ENCODE data around the gene C11orf65.

DNA sequence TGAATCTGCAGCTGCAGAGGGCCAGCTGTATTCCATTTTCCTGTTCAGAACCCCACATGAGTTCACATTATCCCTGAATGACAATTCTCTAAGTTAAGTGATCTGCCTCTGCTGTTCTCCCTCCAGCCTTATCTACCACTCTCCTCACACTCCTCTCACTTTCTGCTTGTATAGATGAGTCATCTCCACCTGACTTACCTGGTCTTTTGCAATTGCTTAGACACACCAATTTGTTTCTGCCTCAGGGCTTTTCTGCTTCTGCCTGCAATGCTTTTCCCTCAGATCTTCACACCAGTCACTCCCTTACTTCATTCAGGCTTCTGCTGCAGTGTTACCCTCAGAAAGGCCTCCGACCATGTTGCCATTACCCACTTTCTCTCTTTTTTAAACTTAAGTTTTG lies 126.4 kb downstream of the C11orf65 start:
- TF ChIP-seq, protein P1, sequence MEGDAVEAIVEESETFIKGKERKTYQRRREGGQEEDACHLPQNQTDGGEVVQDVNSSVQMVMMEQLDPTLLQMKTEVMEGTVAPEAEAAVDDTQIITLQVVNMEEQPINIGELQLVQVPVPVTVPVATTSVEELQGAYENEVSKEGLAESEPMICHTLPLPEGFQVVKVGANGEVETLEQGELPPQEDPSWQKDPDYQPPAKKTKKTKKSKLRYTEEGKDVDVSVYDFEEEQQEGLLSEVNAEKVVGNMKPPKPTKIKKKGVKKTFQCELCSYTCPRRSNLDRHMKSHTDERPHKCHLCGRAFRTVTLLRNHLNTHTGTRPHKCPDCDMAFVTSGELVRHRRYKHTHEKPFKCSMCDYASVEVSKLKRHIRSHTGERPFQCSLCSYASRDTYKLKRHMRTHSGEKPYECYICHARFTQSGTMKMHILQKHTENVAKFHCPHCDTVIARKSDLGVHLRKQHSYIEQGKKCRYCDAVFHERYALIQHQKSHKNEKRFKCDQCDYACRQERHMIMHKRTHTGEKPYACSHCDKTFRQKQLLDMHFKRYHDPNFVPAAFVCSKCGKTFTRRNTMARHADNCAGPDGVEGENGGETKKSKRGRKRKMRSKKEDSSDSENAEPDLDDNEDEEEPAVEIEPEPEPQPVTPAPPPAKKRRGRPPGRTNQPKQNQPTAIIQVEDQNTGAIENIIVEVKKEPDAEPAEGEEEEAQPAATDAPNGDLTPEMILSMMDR (IDR thresholded peaks at IDR 0.05; ENCODE audit: borderline replicate concordance, extremely low read depth, low read length, poor library complexity, severe bottlenecking), result no peak
- TF ChIP-seq EZH2 (IDR thresholded peaks at IDR 0.05; ENCODE audit: borderline replicate concordance, low read depth, low read length, severe bottlenecking), result no peak

All from DND-41 (cell line).